Measurements from ENCODE around the gene ANO10. TPM values are rescaled to one million over a fixed set of nuclear protein-coding genes. Genes with fewer than 3 reads are reported as not detected.

ANO10 gene
- total RNA-seq, 2 donors from 2014 or later: 83.8 to 112 TPM

DNA sequence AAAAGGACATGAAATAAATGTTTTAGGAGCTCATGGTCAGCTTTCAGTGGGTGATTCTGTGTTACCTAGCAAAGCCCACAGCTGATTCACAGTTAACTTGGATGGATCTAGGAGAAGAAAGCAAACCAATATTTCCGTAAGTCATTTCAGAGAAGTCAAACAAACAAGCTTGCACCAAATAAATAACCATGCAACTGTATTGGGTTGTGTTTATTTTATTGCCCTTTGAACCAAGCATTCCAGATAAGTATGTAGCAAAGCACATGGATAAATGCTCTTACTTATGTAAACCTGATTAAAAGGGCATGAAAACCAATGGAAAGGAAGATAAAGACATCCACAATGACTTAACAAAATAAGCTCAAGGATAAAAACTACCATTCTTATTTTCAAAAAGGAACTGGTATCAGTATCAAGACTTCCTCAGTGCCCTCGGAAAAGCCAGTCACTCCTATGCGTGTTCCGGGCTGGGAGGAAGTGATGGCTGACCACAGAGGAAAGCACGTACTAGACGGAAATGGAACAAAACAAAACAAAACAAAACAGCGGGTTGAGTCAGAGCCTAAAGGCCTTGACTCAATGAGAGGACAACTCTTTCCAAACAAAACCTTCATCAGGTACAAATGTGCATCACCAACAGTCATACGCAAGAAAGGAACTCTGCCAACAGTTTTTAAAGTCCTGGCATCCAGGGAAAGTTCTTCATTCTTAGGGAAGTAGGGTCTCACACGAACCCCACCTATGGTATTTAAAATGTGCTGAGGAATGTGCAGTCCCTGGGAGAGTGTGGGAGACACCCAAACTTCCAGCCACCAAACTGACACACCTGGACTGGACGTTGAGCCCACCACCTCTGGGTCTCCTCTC, 232.2 kb downstream of the ANO10 start:
- H3K27ac ChIP-seq (ENCODE audit: low read depth, low read length): no peak overlapping the region

GRCh38 chr3:43388915-43389314, 232.9 kb downstream of the ANO10 start:
- H3K27ac ChIP-seq (ENCODE audit: low read depth, low read length): no peak overlapping the region
- peaks cover 10% of the 10 kb centered on the region for H3K9me3 ChIP-seq (ENCODE audit: control insufficient read depth, low read length)
- no peak for DNase-seq
- peaks cover 21% of the 10 kb centered on the region for H3K36me3 Mint-ChIP-seq (ENCODE audit: low read depth)
- no peaks in the 10 kb centered on the region for H3K27me3 Mint-ChIP-seq (ENCODE audit: insufficient read depth)
- H3K27ac Mint-ChIP-seq: no peak overlapping the region
- H3K9me3 Mint-ChIP-seq: peaks cover 15% of the 10 kb centered on the region
- TF ChIP-seq, protein P1, sequence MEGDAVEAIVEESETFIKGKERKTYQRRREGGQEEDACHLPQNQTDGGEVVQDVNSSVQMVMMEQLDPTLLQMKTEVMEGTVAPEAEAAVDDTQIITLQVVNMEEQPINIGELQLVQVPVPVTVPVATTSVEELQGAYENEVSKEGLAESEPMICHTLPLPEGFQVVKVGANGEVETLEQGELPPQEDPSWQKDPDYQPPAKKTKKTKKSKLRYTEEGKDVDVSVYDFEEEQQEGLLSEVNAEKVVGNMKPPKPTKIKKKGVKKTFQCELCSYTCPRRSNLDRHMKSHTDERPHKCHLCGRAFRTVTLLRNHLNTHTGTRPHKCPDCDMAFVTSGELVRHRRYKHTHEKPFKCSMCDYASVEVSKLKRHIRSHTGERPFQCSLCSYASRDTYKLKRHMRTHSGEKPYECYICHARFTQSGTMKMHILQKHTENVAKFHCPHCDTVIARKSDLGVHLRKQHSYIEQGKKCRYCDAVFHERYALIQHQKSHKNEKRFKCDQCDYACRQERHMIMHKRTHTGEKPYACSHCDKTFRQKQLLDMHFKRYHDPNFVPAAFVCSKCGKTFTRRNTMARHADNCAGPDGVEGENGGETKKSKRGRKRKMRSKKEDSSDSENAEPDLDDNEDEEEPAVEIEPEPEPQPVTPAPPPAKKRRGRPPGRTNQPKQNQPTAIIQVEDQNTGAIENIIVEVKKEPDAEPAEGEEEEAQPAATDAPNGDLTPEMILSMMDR (conservative IDR thresholded peaks at IDR 0.05): no peak
- H3K9ac ChIP-seq (ENCODE audit: extremely low read depth, low read length, poor library complexity, severe bottlenecking): no peak overlapping the region
- H3K4me1 Mint-ChIP-seq: peaks cover 12% of the 10 kb centered on the region
- H3K4me3 ChIP-seq (ENCODE audit: low read length): no peak overlapping the region
- H3K36me3 ChIP-seq (ENCODE audit: control insufficient read depth, insufficient read depth, low read length): peaks cover 8% of the 10 kb centered on the region
- H3K4me3 Mint-ChIP-seq: no peak overlapping the region
- no peaks in the 10 kb centered on the region for H3K4me1 ChIP-seq (ENCODE audit: control insufficient read depth, insufficient read depth, low read length)
- no peaks in the 10 kb centered on the region for H3K27me3 ChIP-seq (ENCODE audit: control insufficient read depth, insufficient read depth, low read length, poor library complexity, severe bottlenecking)

More for the DNA sequence above, 232.2 kb downstream of the ANO10 start:
- TF ChIP-seq, protein P1 (conservative IDR thresholded peaks at IDR 0.05): no peak
- no peaks in the 10 kb centered on the region for H3K27me3 ChIP-seq (ENCODE audit: control insufficient read depth, insufficient read depth, low read length, poor library complexity, severe bottlenecking)
- H3K4me1 ChIP-seq (ENCODE audit: control insufficient read depth, insufficient read depth, low read length): no peaks in the 10 kb centered on the region
- peaks cover 8% of the 10 kb centered on the region for H3K36me3 ChIP-seq (ENCODE audit: control insufficient read depth, insufficient read depth, low read length)
- Mint-ChIP-seq H3K27me3 (ENCODE audit: insufficient read depth) (no peaks in the 10 kb centered on the region), H3K4me3 (no peak overlapping the region), H3K36me3 (ENCODE audit: low read depth) (peaks cover 17% of the 10 kb centered on the region), H3K27ac (peak overlapping the region; percentile 26), H3K4me1 (peaks cover 19% of the 10 kb centered on the region), H3K9me3 (peaks cover 8% of the 10 kb centered on the region)
- DNase-seq: no peak
- no peak overlapping the region for H3K9ac ChIP-seq (ENCODE audit: extremely low read depth, low read length, poor library complexity, severe bottlenecking)
- H3K4me3 ChIP-seq (ENCODE audit: low read length): no peak overlapping the region
- 96 to 98% methylated on average over 7 to 9 of the region's 10 CpGs for WGBS, 2 experiments (ENCODE audit: insufficient coverage in 1 of 2, insufficient read length in 1 of 2)
- H3K9me3 ChIP-seq (ENCODE audit: control insufficient read depth, low read length): peaks cover 10% of the 10 kb centered on the region

- Mint-ChIP-seq H3K27ac (no peak overlapping the region), H3K36me3 (ENCODE audit: low read depth) (peaks cover 24% of the 10 kb centered on the region), H3K4me3 (no peak overlapping the region), H3K27me3 (ENCODE audit: insufficient read depth) (no peaks in the 10 kb centered on the region), H3K4me1 (peaks cover 12% of the 10 kb centered on the region), H3K9me3 (peaks cover 19% of the 10 kb centered on the region)
- peaks cover 10% of the 10 kb centered on the region for H3K9me3 ChIP-seq (ENCODE audit: control insufficient read depth, low read length)
- H3K4me1 ChIP-seq (ENCODE audit: control insufficient read depth, insufficient read depth, low read length): no peaks in the 10 kb centered on the region
- no peak overlapping the region for H3K27ac ChIP-seq (ENCODE audit: low read depth, low read length)
- H3K36me3 ChIP-seq (ENCODE audit: control insufficient read depth, insufficient read depth, low read length): peaks cover 8% of the 10 kb centered on the region
- no peak overlapping the region for H3K4me3 ChIP-seq (ENCODE audit: low read length)
- TF ChIP-seq, protein P1 (conservative IDR thresholded peaks at IDR 0.05): no peak
- no peaks in the 10 kb centered on the region for H3K27me3 ChIP-seq (ENCODE audit: control insufficient read depth, insufficient read depth, low read length, poor library complexity, severe bottlenecking)
- H3K9ac ChIP-seq (ENCODE audit: extremely low read depth, low read length, poor library complexity, severe bottlenecking): no peak overlapping the region
- DNase-seq: no peak
- 81 to 90% methylated on average over 5 of the region's 5 CpGs for WGBS, 2 experiments (ENCODE audit: insufficient coverage in 1 of 2, insufficient read length in 1 of 2)
Measured at GRCh38 chr3:43388175-43388574, 233.6 kb downstream of the ANO10 start.
